ENCODE measurements around the gene LRCH1. TPM values are rescaled to one million over a fixed set of nuclear protein-coding genes. Genes with fewer than 3 reads are reported as not detected.

LRCH1 gene
- total RNA-seq, 1 experiment from 2014 or later = 11.8 TPM

GRCh38 chr13:46546084-46546768 is 6.7 kb upstream of the LRCH1 start (continued):
- TF ChIP-seq, protein P1, sequence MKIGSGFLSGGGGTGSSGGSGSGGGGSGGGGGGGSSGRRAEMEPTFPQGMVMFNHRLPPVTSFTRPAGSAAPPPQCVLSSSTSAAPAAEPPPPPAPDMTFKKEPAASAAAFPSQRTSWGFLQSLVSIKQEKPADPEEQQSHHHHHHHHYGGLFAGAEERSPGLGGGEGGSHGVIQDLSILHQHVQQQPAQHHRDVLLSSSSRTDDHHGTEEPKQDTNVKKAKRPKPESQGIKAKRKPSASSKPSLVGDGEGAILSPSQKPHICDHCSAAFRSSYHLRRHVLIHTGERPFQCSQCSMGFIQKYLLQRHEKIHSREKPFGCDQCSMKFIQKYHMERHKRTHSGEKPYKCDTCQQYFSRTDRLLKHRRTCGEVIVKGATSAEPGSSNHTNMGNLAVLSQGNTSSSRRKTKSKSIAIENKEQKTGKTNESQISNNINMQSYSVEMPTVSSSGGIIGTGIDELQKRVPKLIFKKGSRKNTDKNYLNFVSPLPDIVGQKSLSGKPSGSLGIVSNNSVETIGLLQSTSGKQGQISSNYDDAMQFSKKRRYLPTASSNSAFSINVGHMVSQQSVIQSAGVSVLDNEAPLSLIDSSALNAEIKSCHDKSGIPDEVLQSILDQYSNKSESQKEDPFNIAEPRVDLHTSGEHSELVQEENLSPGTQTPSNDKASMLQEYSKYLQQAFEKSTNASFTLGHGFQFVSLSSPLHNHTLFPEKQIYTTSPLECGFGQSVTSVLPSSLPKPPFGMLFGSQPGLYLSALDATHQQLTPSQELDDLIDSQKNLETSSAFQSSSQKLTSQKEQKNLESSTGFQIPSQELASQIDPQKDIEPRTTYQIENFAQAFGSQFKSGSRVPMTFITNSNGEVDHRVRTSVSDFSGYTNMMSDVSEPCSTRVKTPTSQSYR (CRISPR knock-in tag; IDR thresholded peaks at IDR 0.05) = no peak
- no peak for TF ChIP-seq JAZF1 (CRISPR knock-in tag; IDR thresholded peaks at IDR 0.05)
- no peak for TF ChIP-seq ZNF263 (CRISPR knock-in tag; IDR thresholded peaks at IDR 0.05; ENCODE audit: low read depth)
- TF ChIP-seq FOXK1 (CRISPR knock-in tag; IDR thresholded peaks at IDR 0.05) = no peak
- TF ChIP-seq, protein P2, sequence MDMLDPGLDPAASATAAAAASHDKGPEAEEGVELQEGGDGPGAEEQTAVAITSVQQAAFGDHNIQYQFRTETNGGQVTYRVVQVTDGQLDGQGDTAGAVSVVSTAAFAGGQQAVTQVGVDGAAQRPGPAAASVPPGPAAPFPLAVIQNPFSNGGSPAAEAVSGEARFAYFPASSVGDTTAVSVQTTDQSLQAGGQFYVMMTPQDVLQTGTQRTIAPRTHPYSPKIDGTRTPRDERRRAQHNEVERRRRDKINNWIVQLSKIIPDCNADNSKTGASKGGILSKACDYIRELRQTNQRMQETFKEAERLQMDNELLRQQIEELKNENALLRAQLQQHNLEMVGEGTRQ (CRISPR knock-in tag; IDR thresholded peaks at IDR 0.05) = no peak

DNA sequence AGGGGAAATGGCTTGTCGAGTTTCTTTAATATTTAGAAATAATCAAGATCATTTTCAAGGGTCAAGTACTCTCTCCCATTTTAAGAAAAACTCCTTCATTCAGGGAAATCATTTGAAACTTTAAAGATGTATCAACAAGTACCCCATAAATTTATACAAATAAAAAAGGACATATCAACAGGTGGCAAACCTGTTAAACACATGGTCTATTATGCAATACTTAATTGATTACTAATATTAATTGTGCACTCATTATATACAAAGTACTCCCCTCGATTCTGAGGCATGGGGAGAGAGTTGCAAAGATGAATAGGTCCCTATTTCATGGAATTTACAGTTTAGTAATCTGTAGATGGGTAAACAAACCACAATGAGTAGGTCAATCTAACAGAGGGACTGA is 2.1 kb upstream of the LRCH1 start:
- CTCF ChIA-PET = interaction anchor here (0.8 to 2.4 kb wide), 11 partner anchors 15 to 171 kb away, joined by 3 to 28 read pairs (median 4); no protein-coding TSS in a partner anchor

GRCh38 chr13:46551410-46552302 is 1.3 kb upstream of the LRCH1 start:
- Mint-ChIP-seq H3K27me3 (ENCODE audit: low read depth) (peaks cover 13% of the 10 kb centered on the region), H3K4me1 (peaks cover 19% of the 10 kb centered on the region), H3K4me3 (peak overlapping the region; percentile 87), H3K36me3 (no peaks in the 10 kb centered on the region), H3K27ac (no peak overlapping the region), H3K9me3 (no peaks in the 10 kb centered on the region)
- ChIA-PET CTCF (interaction anchor here (0.5 to 2.4 kb wide), 25 partner anchors 10 to 213 kb away, joined by 3 to 28 read pairs (median 4); no protein-coding TSS in a partner anchor), POLR2A (no interaction called here)
- ATAC-seq = peak; percentile 19
- DNase-seq (ENCODE audit: low spot score) = peak; percentile 82
- TF ChIP-seq ELF4 (CRISPR knock-in tag; IDR thresholded peaks at IDR 0.05; ENCODE audit: low read depth) = no peak
- TF ChIP-seq, protein P2 (CRISPR knock-in tag; IDR thresholded peaks at IDR 0.05) = no peak
- TF ChIP-seq JUN (CRISPR knock-in tag; IDR thresholded peaks at IDR 0.05) = no peak
- no peak for TF ChIP-seq NFYB (CRISPR knock-in tag; conservative IDR thresholded peaks at IDR 0.05; ENCODE audit: low read depth)
- TF ChIP-seq PRRX2 (CRISPR knock-in tag; IDR thresholded peaks at IDR 0.05) = no peak
- no peak for TF ChIP-seq MLX (CRISPR knock-in tag; IDR thresholded peaks at IDR 0.05)
- TF ChIP-seq TP53 (CRISPR knock-in tag; IDR thresholded peaks at IDR 0.05) = no peak
- no peak for TF ChIP-seq NFE2L1 (CRISPR knock-in tag; IDR thresholded peaks at IDR 0.05)
- no peak for TF ChIP-seq ZNF219 (CRISPR knock-in tag; IDR thresholded peaks at IDR 0.05; ENCODE audit: borderline replicate concordance)
- peak; percentile 82 for TF ChIP-seq ZNF416 (CRISPR knock-in tag; IDR thresholded peaks at IDR 0.05)
- TF ChIP-seq, protein P3, sequence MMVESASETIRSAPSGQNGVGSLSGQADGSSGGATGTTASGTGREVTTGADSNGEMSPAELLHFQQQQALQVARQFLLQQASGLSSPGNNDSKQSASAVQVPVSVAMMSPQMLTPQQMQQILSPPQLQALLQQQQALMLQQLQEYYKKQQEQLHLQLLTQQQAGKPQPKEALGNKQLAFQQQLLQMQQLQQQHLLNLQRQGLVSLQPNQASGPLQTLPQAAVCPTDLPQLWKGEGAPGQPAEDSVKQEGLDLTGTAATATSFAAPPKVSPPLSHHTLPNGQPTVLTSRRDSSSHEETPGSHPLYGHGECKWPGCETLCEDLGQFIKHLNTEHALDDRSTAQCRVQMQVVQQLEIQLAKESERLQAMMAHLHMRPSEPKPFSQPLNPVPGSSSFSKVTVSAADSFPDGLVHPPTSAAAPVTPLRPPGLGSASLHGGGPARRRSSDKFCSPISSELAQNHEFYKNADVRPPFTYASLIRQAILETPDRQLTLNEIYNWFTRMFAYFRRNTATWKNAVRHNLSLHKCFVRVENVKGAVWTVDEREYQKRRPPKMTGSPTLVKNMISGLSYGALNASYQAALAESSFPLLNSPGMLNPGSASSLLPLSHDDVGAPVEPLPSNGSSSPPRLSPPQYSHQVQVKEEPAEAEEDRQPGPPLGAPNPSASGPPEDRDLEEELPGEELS (CRISPR knock-in tag; IDR thresholded peaks at IDR 0.05) = no peak
- TF ChIP-seq, protein P4, sequence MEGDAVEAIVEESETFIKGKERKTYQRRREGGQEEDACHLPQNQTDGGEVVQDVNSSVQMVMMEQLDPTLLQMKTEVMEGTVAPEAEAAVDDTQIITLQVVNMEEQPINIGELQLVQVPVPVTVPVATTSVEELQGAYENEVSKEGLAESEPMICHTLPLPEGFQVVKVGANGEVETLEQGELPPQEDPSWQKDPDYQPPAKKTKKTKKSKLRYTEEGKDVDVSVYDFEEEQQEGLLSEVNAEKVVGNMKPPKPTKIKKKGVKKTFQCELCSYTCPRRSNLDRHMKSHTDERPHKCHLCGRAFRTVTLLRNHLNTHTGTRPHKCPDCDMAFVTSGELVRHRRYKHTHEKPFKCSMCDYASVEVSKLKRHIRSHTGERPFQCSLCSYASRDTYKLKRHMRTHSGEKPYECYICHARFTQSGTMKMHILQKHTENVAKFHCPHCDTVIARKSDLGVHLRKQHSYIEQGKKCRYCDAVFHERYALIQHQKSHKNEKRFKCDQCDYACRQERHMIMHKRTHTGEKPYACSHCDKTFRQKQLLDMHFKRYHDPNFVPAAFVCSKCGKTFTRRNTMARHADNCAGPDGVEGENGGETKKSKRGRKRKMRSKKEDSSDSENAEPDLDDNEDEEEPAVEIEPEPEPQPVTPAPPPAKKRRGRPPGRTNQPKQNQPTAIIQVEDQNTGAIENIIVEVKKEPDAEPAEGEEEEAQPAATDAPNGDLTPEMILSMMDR (IDR thresholded peaks at IDR 0.05) = peak; percentile 60; the same call in 1 of the 2 replicates
- TF ChIP-seq ZNF121 (CRISPR knock-in tag; IDR thresholded peaks at IDR 0.05) = no peak

More for the DNA sequence above, 2.1 kb upstream of the LRCH1 start:
- no peak overlapping the region for H3K4me3 Mint-ChIP-seq
- H3K4me1 Mint-ChIP-seq = peaks cover 19% of the 10 kb centered on the region
- POLR2A ChIA-PET = no interaction called here
- no peaks in the 10 kb centered on the region for H3K36me3 Mint-ChIP-seq
- DNase-seq (ENCODE audit: low spot score) (no peak), ATAC-seq (no peak)
- no peak overlapping the region for H3K27ac Mint-ChIP-seq
- no peaks in the 10 kb centered on the region for H3K9me3 Mint-ChIP-seq
- no peak for TF ChIP-seq TCF7 (CRISPR knock-in tag; IDR thresholded peaks at IDR 0.05; ENCODE audit: low read depth)
- TF ChIP-seq ZSCAN18 (CRISPR knock-in tag; IDR thresholded peaks at IDR 0.05) = no peak
- TF ChIP-seq PRRX2 (CRISPR knock-in tag; IDR thresholded peaks at IDR 0.05) = no peak
- no peak for TF ChIP-seq TEAD1 (CRISPR knock-in tag; IDR thresholded peaks at IDR 0.05)
- no peak for TF ChIP-seq ZNF219 (CRISPR knock-in tag; IDR thresholded peaks at IDR 0.05; ENCODE audit: borderline replicate concordance)
- H3K27me3 Mint-ChIP-seq (ENCODE audit: low read depth) = peaks cover 13% of the 10 kb centered on the region
